HPDE6-E6E7 (cell line): Measurements from ENCODE around the gene ROBO2.

Experiments used
- DNase-seq: peaks from one replicate; pipeline ENCODE4 v3.0.0; 2011; ENCODE audit warnings: missing footprints; ENCODE audit errors: extremely low spot score

Gene ROBO2

DNA sequence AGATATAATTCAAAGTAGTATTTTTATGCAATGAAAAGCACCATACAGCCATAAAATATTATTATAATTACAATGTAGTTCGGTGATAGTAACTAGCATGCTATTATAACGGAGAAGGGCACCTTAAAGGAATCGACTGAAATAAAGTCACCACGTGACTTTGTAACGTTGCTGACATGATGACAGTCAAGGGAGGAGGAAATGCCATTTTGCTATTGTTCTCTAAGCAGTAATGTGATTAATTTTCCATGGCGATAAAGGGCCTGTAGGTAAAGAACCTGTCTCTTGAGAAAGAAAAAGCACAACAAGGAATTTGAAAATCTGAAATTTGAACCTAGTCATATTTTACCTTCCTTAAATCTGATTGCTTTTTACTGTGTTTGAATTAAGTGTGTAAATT lies 526.2 kb downstream of the ROBO2 start:
- DNase-seq, result no peak

DNA sequence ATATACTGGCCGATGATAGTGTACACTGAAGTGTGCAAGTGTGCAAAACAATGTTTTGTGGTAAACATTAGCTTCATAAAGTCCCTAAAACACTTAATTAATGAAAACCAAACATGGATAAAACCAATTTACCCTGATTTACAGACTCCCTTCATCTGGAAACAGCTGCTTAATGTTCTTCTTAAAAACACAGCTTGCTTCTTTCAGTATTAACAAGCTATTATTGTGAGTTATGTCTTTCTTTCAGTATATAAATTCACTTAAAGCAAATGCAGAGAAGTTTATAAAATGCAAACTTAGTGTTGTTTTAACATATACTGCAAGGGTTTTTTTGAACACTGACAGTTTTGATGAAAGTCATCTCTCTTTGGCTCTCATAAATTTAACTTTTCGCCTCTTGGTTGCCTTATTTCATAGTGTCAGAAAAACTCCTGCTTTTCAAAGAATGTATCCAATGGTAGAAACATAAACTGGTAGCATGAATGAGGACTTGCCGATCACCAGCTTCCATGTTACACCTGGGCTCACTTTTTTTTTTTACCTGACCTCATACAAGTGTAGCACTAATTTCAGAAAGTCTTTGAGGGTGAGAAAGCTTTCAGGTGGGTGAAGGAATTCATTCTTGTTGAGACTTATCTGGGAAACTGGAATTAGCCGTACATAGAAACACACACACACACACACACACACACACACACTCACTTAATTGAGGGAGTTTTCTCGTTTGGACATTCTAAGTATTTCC lies 532.2 kb downstream of the ROBO2 start:
- no peak for DNase-seq

DNA sequence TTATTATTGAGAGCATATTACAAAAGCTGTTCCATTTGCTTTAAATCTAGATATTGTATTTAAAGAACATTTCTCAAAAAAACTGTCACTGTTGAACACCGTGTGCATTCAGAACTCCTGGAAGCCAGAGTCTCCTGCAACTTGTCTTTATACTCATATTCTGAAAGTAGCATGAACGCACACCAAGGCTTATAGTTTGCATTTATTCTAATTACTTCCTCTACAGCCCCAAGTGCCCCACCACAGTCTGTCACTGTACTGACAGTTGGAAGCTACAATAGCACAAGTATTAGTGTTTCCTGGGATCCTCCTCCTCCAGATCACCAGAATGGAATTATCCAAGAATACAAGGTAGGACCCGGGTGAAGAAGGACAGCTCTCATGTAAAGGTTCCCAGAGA lies 537.4 kb downstream of the ROBO2 start:
- no peak for DNase-seq

DNA sequence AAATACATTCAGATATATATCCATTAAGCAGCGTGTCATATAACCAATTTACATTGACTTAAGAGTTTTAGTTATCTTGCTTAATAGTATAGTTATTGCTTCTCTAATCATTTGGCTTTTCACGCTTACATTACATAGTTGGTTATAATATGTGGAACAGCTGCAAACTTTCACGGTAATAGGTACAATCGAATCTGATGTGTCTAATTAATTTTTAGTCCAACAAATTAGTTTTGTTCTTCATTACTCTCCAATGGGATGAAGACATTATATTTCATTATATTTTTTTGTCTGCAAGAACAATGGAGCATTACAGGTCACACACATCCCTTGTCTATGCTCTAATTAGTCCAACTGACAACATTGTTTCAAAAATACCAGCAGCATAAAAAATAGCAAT lies 546.3 kb downstream of the ROBO2 start:
- DNase-seq, result no peak

DNA sequence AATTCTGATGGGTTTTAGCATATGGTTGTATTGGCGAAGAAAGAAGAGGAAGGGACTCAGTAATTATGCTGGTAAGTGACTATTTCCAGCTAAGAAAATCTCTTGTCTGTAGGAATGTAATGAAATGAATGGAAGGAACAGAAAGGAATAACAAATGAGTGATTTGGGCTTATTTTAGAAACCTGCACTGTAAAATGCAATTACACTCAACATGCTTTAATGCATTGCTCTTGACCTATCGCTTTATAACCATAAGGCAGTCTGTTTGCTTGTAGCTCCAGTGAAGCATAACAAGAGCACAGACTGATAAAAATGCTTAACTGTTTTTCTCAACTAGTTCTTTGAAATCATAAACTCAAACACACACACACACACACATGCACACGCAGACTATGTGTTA lies 549.0 kb downstream of the ROBO2 start:
- no peak for DNase-seq

DNA sequence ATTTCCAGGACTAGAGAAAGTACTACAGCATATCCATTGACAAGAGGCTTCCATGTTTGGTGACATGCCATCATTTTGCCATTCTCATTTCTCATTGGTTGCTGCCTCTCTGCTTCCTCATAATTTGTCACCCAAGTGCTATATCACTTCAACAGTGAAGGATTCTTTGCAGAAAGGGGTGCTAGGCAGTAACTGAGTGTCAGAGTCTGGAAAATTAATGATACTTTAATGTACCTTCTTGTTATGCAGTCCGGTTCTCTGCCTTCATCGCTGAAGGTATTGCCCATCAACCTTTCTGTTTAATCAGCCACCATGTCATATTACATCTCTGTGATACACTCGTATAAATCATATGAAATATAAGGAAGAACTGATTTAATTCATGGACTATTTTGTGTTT lies 550.3 kb downstream of the ROBO2 start:
- DNase-seq, result no peak

DNA sequence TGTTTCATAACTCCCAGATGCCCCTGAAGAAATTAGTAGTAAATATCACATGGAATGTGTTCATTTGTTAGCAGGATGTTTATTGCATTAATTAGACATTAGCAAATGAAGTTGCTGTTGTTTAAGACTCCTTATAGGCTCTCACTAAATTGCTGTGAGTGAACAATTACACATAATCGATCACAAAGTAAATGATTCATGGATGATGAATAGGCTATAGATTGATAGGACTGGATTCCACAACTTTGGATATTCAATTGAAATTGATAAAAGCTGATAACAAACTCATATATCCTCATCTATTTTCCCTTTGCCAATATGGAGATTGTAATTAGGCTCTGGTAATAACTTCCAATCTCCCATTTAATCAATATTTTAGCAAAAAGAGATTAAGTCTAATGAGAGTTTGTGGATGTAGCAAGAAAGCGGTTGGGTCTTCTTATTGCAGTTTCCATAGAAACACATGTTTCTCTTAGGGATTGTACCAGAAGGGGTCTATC lies 555.5 kb downstream of the ROBO2 start:
- DNase-seq, result no peak

DNA sequence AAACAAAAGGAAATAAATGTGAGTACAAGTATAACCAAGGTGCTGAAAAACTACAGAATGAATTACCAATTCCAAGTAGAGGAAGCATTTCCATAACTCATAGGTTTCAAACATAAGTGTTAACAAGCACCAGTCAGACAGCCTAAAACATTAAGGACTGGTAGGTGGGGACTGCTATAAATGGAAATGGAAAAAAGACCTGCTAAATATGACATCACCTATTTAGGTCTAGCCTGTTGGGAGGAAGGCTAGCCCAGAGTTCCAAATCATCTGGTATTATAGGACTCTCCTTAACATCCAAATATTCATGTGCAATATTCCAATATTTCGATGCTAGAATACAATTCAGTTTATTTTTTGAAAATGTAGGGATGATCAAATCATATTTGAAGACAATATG lies 560.0 kb downstream of the ROBO2 start:
- no peak for DNase-seq

DNA sequence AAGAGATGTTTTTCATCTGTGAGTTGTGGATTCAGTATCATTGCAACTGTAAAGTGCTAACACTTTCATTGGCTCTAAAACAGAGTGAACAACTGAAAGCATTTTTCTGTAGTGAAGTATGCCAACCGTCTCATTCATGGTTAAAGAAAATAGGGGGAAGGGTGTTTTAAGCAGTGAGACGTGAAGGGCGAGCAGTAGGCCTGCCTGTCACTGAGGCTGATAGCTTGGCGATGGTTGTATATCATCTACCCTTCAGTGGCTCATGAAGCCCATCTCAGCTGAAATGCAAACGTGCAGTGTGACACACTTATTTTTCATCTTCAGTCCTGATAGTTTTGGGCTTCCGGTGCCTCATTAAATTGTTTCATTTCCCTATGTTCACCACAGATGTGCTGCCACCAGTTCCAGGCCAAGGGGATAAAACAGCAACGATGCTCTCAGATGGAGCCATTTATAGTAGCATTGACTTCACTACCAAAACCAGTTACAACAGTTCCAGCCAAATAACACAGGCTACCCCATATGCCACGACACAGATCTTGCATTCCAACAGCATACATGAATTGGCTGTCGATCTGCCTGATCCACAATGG lies 562.0 kb downstream of the ROBO2 start:
- no peak for DNase-seq

DNA sequence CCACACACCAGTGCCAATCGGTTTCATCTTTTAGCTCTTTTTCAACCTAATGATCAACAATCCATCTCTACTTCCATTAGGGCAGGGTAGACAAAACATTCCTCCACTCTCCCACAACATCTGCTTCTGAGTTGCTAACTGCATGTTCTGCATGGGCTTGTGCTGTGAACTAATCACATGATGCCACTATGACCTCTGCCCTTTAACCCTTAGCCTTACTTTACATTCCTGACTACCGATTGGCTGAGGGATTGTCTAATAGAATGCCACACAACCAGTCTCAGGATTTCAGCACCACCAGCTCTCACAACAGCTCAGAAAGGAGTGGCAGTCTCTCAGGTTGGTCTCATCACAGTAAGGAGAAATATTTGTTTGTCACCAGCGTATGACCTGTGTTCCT lies 562.8 kb downstream of the ROBO2 start:
- DNase-seq, result no peak

DNA sequence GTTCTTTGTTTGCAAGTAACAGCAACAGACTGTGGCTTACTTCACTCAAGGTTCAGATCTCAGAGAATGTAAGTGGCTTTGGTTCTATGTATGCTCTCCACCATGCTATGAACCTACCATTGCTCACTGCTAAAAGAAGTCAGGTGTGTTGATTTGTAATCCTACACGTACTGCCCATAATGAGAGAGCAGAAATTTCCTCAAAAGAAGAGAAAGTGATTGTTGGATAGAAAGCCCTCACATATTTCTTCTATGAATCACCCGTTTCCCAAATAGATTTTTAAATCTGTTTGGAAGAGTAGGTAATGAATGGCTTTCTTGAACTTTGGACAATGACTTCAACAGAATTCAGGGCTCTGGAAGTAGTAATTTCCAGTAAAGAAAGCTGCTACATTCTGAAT lies 565.4 kb downstream of the ROBO2 start:
- DNase-seq, result no peak

DNA sequence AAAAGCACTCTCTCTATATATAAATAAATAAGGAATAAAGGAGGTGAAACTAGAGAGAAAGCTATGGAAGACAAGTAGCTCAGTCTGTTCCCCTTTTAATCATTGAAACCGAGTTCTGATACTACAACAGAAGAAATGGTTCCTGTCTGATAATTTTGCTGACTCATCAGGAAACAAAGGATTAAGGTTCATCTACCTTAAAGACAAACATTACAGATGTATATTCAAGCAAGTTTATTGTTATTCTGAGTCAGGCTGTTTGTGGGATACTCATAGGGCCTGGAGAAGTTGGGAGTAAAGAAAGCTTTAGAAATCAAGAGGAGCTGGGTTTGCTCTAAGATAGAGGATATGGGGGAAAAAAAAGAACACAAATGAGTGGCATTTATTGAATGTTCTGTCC lies 566.0 kb downstream of the ROBO2 start:
- no peak for DNase-seq

DNA sequence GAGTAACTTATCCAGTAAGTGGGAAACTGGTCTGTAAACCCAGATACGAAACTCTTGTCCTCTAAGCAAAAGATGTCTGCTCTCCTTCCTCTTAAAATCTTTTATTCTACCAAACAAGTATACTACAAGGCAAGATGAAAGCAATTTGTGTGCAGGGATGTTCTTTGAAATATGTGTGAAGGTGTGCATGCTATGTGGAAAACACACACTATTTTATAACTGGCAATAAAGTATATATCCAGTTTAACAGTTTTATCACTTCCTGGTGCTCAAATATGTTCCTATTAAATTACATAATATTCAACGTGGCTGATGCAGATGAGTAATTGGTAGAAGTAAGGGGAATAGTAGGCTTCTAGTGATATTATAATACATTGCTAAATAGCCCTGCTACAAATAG lies 566.5 kb downstream of the ROBO2 start:
- DNase-seq, result no peak

DNA sequence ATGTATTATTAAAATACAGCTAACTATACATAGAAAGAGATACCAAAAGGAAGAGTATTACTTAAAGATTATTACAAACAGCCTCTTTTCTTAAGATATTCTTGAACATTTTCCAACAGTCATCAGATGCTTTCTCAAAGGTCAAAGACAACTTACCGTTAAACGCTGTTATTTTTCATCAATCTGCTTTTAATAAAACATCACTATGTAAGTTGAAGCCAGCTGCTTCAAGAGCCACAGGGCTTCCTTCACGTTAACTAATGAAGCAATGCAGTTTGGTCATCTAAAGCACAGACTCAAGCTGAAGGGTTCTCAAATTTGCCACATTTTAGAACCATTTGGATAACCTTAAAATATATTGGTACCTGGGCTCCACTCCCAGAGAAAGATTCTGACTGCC lies 578.8 kb downstream of the ROBO2 start:
- no peak for DNase-seq

DNA sequence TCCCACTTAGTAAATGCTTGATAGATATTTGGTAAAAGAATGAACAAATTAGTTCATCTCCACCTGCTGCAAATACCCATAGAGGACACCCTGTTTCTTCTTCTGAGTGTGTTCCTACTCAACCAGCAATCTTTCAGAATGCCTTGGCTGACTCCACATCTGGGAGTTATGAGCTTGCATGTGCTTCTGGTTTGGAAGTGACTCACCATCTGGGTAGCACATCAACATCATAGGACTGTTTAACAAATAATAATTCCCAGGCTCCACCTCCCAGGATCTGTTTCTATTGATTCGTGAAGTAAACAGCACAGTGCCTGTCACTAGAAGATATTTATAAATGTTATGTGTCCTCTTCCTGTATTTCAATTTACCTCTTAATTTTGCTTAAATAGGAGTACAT lies 580.1 kb downstream of the ROBO2 start:
- no peak for DNase-seq

DNA sequence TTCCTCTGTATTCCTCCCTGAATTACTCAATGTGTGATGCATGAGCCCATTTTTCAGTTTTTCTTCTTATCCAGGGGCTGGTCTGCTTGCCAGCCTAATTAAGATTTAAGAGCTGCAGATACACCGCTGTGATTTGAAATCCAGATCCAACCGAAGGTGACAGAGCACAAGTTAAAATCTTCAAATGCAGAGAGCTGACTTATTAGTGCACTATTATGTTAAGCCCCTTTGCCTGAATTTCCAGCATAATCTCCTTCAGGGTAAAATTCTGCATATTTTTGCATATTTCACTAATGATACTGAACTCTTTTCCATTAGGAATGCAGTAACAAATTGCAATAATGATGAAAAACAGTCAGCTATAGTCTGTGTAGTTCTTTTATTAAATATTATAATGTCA lies 583.6 kb downstream of the ROBO2 start:
- no peak for DNase-seq

DNA sequence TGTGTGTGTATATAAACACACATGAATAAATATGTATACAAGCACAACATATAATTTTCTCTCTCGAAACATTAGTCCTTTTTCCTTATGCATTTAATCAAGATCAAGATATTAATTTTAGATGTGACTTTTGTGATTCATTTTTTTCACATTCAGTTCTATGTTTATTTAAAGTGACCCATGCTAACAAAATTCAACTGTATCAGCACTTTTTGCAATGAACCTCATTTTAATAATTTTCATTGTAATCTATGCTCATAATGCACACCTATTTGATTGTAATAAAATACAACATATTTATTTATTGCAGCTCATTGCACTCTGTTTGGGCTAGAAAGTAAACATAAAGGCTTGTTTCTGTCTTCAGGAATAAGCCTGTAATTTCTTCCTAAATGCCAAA lies 586.3 kb downstream of the ROBO2 start:
- DNase-seq, result no peak

DNA sequence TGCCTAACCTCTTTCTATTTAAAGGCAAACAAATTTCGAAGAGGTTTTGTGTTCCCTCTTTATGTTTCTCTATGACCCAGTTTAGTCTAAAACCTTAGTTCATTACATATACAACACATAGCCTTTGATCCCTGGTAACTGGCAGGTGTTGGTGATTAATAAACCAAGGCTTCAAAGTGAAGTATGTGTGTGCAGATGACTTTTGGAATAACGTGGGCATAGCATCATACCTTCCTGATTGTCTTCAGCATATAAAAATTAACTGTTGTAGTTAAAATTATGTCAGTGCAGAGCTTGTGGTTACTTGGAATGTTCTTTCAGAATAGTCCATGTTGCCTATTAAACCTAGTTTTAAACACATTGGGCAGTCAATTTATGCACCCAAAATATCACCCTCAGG lies 608.3 kb downstream of the ROBO2 start:
- DNase-seq, result no peak

DNA sequence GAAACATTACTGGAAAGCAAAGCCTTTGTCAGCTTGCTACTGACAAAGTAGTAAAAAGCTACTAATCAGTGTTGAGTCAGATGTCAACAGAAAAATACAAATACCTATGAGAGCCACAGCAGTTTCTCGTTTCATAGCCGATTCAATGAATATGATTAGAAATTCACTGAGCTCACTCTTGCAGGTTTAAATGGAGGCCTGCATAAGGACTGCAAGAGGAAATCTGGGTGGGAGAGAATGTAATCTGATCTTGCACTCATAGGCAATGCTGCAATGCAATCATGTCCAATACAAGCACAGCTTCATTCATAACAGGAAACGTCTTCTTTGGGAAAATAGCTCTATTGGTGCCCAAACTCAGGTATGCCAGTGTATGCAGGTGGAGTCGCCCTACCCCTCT lies 608.8 kb downstream of the ROBO2 start:
- no peak for DNase-seq

DNA sequence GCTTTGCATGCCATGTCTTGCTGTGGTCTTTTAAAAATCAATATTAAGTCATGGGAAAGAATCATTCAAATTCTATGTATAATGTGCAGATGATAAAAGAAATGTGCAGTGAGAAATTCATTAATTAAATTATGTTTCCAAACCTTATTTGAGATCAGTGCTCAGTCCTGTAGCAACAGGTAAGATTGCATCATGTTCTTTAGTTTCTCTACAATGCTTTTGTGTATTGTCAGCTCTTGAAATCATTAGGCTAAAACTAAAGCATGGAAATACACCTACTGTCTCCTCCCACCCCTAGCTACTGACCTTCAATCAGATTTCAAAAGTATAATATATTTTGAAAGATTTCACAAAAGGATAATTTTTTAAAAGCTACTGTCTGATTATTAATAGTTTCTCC lies 612.7 kb downstream of the ROBO2 start:
- no peak for DNase-seq

DNA sequence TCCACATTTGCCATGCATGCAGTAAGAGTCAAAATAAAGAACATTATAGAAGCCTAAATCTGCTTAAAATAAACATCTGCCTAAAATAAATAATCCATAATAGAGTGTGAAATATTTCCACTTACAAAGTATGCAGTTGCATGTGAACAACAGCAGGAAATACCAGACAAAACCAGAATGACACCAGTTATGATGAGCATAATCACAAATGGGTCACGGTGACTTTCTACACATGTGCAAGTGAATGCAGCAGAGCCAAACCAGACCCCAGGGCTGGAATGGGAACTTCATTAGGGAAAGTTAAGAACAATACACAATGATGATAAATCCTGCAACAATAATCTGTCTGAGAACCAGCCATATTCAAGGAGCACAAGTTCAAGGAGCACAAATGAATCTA lies 615.5 kb downstream of the ROBO2 start:
- no peak for DNase-seq

DNA sequence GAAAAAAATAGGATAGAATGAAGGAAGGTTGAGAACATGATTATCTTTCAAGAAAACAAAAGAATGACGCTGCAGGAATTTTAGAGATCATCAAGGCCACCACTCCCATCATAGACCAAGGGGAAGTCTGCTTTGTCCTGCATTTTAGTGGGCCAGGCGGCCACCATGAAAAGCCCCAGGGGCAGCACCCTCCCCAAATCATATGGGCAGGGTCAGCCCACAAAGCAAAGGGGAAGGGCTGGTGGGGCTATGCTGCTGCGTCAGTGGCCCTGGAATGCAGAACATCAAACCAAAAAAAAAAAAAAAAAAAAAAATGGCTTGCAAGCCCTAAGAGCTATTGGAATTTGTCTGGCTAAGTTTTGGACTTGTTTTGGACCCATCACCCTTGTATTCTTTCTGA lies 620.8 kb downstream of the ROBO2 start:
- no peak for DNase-seq

DNA sequence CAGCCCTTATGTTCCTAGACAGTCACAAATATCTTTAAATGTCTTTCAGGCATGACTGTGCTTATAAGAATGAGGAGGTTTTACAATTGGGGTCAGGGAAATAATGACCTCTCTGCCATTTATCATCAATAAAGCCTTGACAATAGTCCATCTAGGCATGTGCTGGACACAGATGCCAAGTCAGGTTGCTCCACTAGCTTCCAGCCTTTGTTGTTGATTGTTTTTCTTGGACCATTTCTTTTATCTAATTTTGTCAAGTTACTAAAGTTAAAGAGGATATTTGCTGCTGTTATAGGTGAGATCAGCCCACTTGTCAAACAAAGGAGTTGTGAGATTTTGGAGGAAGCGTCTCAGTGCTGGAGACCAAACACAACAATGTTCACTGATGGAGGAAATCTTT lies 628.0 kb downstream of the ROBO2 start:
- no peak for DNase-seq

DNA sequence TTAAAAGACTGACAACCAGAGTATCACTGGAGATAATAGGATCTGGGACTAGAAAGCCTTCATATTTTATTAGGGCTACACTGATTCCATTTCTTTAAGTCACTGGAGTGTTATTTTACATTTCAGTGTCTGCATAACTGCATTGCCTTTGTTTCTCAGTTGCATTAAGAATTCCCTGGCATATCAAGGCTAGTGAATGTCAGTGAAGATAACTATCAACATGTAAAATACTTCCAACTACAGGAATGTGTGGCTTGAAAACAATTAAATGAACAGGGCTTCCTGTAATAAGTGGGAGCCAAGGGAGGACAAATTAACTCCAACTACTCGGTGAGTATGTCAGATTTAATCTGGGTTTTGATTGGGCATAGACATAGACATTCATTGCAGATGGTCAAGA lies 628.5 kb downstream of the ROBO2 start:
- no peak for DNase-seq
